K562 (cell line): Measurements from ENCODE around the gene RPL3. TPM values are rescaled to one million over a fixed set of nuclear protein-coding genes. Genes with fewer than 3 reads are reported as not detected.

ENCODE experiments used
- ARID4B ChIP-seq: sonication (generic); formaldehyde crosslinking; IDR thresholded peaks from 2 replicates; pipeline ENCODE4 v1.8.0; 2022; ENCODE audit warnings: mild to moderate bottlenecking, missing genetic modification reagents
- BRF1 ChIP-seq: IDR thresholded peaks from 3 replicates; pipeline ENCODE4 v1.6.1; 2011; ENCODE audit warnings: borderline replicate concordance, mild to moderate bottlenecking; ENCODE audit not compliant: insufficient read length; ENCODE audit errors: extremely low read depth
- MBD1 ChIP-seq: fragments of 250-450 bp; sonication (Bioruptor Pico); IDR thresholded peaks from 2 replicates; pipeline ENCODE4 v1.8.0; 2022; ENCODE audit warnings: inconsistent platforms
- NFIX ChIP-seq: fragments of 250-450 bp; sonication (Bioruptor Pico); IDR thresholded peaks from 2 replicates; pipeline ENCODE4 v1.4.0; 2020; ENCODE audit warnings: low read depth, mild to moderate bottlenecking, moderate library complexity
- PRMT5 ChIP-seq: sonication (generic); formaldehyde crosslinking; IDR thresholded peaks from 2 replicates; pipeline ENCODE4 v1.5.0; 2020; ENCODE audit warnings: missing genetic modification reagents
- SLC30A9 ChIP-seq: fragments of 250-450 bp; sonication (Bioruptor Pico); IDR thresholded peaks from 2 replicates; pipeline ENCODE4 v1.8.0; 2022; ENCODE audit warnings: mild to moderate bottlenecking, moderate library complexity
- ZNF3 ChIP-seq: fragments of 250-450 bp; sonication (Bioruptor Pico); IDR thresholded peaks from 2 replicates; pipeline ENCODE4 v1.5.0; 2021; ENCODE audit warnings: mild to moderate bottlenecking, moderate library complexity
- ZNF318 ChIP-seq, 2 experiments: fragments of 450-650 bp; IDR thresholded peaks; 2 replicates each; pipeline ENCODE4 v1.6.1; 2016; ENCODE audit warnings: mild to moderate bottlenecking in 2 of 2, borderline replicate concordance in 1 of 2, low read depth in 1 of 2, moderate library complexity in 1 of 2
- ZNF707 ChIP-seq: fragments of 250-450 bp; sonication (Bioruptor Pico); conservative IDR thresholded peaks from 2 replicates; pipeline ENCODE4 v1.8.0; 2022; ENCODE audit warnings: inconsistent platforms, mild to moderate bottlenecking, moderate library complexity
- polyA plus RNA-seq, 8 experiments: library from polyadenylated mRNA; depleted of rRNA in 4 of 8; stranded (reverse) in 5 of 8; unstranded in 3 of 8; fragments of >200 nt; fragmentation: Nextera tagmentation in 2 of 8; fragmentation: Illumina TruSeq in 1 of 8; extraction: Ambion mirVana in 2 of 8; extraction: Trizol in 1 of 8; gene quantifications; 2 replicates each; pipeline versions ENCODE4 v1.2.1 to v1.2.3, GENCODE V29; 2011 to 2014; ENCODE audit warnings: inconsistent platforms in 1 of 8, missing spikeins in 1 of 8
- total RNA-seq, 7 experiments: library from RNA; depleted of rRNA in 6 of 7; stranded (reverse); fragments of >200 nt in 6 of 7; fragmentation: Illumina TruSeq in 2 of 7; extraction: Trizol in 2 of 7; gene quantifications; 2 replicates each; pipeline versions ENCODE4 v1.2.1 to v1.2.3, GENCODE V29; 2011 to 2021; ENCODE audit warnings: low replicate concordance in 1 of 7

RPL3 gene
- total and polyA plus RNA-seq, 9 of the 15 experiments (the other 6 are each of a cell fraction or from before 2014, with no cell fraction given): 1,624 to 4,066 (median 2,565) TPM

- TF ChIP-seq ZNF318 (IDR thresholded peaks at IDR 0.05; ENCODE audit: borderline replicate concordance in 1 of 2, low read depth in 1 of 2) (no peak), BRF1 (no peak), PRMT5 (no peak), NFIX (CRISPR knock-in tag) (no peak), MBD1 (CRISPR knock-in tag) (no peak), ZNF3 (no peak), SLC30A9 (no peak), ARID4B (CRISPR knock-in tag) (peak; percentile 52; the same call in 1 of the 2 replicates), ZNF707 (CRISPR knock-in tag) (no peak)
These were observed 2.9 kb downstream of the RPL3 start (continued) for GRCh38 chr22:39316440-39317083.
